Lower leg skin (tissue), 4 donors: ENCODE measurements around the gene SYNPO2. TPM values are rescaled to one million over a fixed set of nuclear protein-coding genes. Genes with fewer than 3 reads are reported as not detected.

Source experiments
- DNase-seq, 2 donors: peaks; one replicate each; pipeline ENCODE4 v3.0.0-alpha.2; 2019; ENCODE audit warnings: low spot score in 2 of 2
- H3K4me3 ChIP-seq: fragments of 200-600 bp; sonication (generic); 2 replicates; pipeline ENCODE4 v1.5.1; 2017; ENCODE audit warnings: mild to moderate bottlenecking, low read depth; ENCODE audit not compliant: poor library complexity, severe bottlenecking
- CTCF ChIP-seq, 3 donors: fragments of 450-650 bp; IDR thresholded peaks; one replicate each; pipeline ENCODE4 v1.5.1; 2016; ENCODE audit warnings: antibody characterized with exemption in 3 of 3, mild to moderate bottlenecking in 3 of 3, moderate library complexity in 2 of 3
- POLR2A ChIP-seq, 2 donors: fragments of 450-650 bp; IDR thresholded peaks; one replicate each; pipeline ENCODE4 v1.6.1; 2016 to 2017; ENCODE audit warnings: antibody characterized with exemption in 2 of 2, mild to moderate bottlenecking in 1 of 2, moderate library complexity in 1 of 2
- WGBS, 2 donors: methylation state at CpG; one replicate each; pipeline ENCODE4 v1.1.5; 2018; 5-methylcytosine and 5-hydroxymethylcytosine counted together
- intact Hi-C: fragments of 100-400 bp; cut with DNase I; formaldehyde crosslinking; loops from one replicate; pipeline ENCODE4 v1.15.0; 2023; ENCODE audit warnings: low total_unique reads
- total RNA-seq, 4 donors: library from RNA; depleted of rRNA; stranded (reverse); fragments of >200 nt; gene quantifications; one replicate each; pipeline ENCODE4 v1.1.0, GENCODE V29; 2016

SYNPO2 gene
- total RNA-seq, 4 donors from 2014 or later = 13.3 to 38.5 (median 16.1) TPM

GRCh38 chr4:119099227-119099810 is 210.7 kb downstream of the SYNPO2 start:
- intact Hi-C loops = no loop called here
- TF ChIP-seq POLR2A (IDR thresholded peaks at IDR 0.05) = no peak
- TF ChIP-seq CTCF (IDR thresholded peaks at IDR 0.05) = no peak
- WGBS, 2 donors = 18 to 26% methylated on average over 1 of the region's 1 CpG
- DNase-seq = no peak
- H3K4me3 ChIP-seq = no peak overlapping the region

- intact Hi-C loops = no loop called here
- TF ChIP-seq CTCF (IDR thresholded peaks at IDR 0.05) = no peak
- no peak for TF ChIP-seq POLR2A (IDR thresholded peaks at IDR 0.05)
- no peak for DNase-seq
- no peak overlapping the region for H3K4me3 ChIP-seq
- 0 to 38% methylated on average over 1 of the region's 1 CpG for WGBS, 2 donors
These were observed 212.0 kb downstream of the SYNPO2 start for GRCh38 chr4:119100655-119101054.

- intact Hi-C loops = no loop called here
These were observed 214.6 kb downstream of the SYNPO2 start for GRCh38 chr4:119103263-119103662.

GRCh38 chr4:119104644-119105273 is 216.1 kb downstream of the SYNPO2 start:
- 53 to 64% methylated on average over 4 of the region's 4 CpGs for WGBS, 2 donors

More at GRCh38 chr4:119103263-119103662, 214.6 kb downstream of the SYNPO2 start:
- no peak for TF ChIP-seq CTCF (IDR thresholded peaks at IDR 0.05)
- TF ChIP-seq POLR2A (IDR thresholded peaks at IDR 0.05) = no peak
- no peak for DNase-seq
- H3K4me3 ChIP-seq = no peak overlapping the region
- 48 to 50% methylated on average over 2 of the region's 2 CpGs for WGBS, 2 donors

GRCh38 chr4:119105605-119106004 is 217.0 kb downstream of the SYNPO2 start:
- no peak for TF ChIP-seq POLR2A (IDR thresholded peaks at IDR 0.05)
- no peak for TF ChIP-seq CTCF (IDR thresholded peaks at IDR 0.05)
- H3K4me3 ChIP-seq = no peak overlapping the region
- no peak for DNase-seq
- 91 to 98% methylated on average over 1 of the region's 1 CpG for WGBS, 2 donors
- intact Hi-C loops = no loop called here

More at GRCh38 chr4:119104644-119105273, 216.1 kb downstream of the SYNPO2 start:
- no peak for TF ChIP-seq CTCF (IDR thresholded peaks at IDR 0.05)
- no peak for TF ChIP-seq POLR2A (IDR thresholded peaks at IDR 0.05)
- intact Hi-C loops = no loop called here
- DNase-seq = no peak
- H3K4me3 ChIP-seq = no peak overlapping the region
